DND-41 (cell line): ENCODE data around the gene CIB1.

Experiments
- ATAC-seq: fragments of 200-7000 bp; cut with Tn5 transposase; 3 replicates; pipeline ENCODE4 v1.9.1; 2021; ENCODE audit warnings: low read depth; ENCODE audit not compliant: insufficient read depth
- DNase-seq: peaks from one replicate; pipeline ENCODE4 v3.0.0-alpha.2; 2020
- H2AFZ ChIP-seq: 2 replicates; pipeline ENCODE4 v1.6.0; 2012; ENCODE audit warnings: low read depth, low read length
- H3K27ac ChIP-seq: 2 replicates; pipeline ENCODE4 v1.5.1; 2012; ENCODE audit warnings: low read length, inconsistent platforms
- H3K27me3 ChIP-seq: fragments of 200-600 bp; sonication (generic); 2 replicates; pipeline ENCODE4 v1.6.0; 2012; ENCODE audit warnings: low read length, mild to moderate bottlenecking, inconsistent platforms; ENCODE audit not compliant: insufficient read depth, poor library complexity
- H3K36me3 ChIP-seq: 2 replicates; pipeline ENCODE4 v1.5.1; 2012; ENCODE audit warnings: low read length, inconsistent platforms; ENCODE audit not compliant: insufficient read depth
- H3K4me1 ChIP-seq: 2 replicates; pipeline ENCODE4 v1.5.1; 2012; ENCODE audit warnings: mild to moderate bottlenecking, low read length; ENCODE audit not compliant: insufficient read depth
- H3K4me2 ChIP-seq: 2 replicates; pipeline ENCODE4 v1.6.0; 2012; ENCODE audit warnings: mild to moderate bottlenecking, moderate library complexity, low read length, inconsistent platforms; ENCODE audit not compliant: insufficient read depth
- H3K4me3 ChIP-seq, 2 experiments: fragments of 200-600 bp in 1 of 2; shearing (Covaris generic) in 1 of 2; 2 replicates each; pipeline ENCODE4 v1.5.1; 2012 to 2016; ENCODE audit warnings: inconsistent platforms in 2 of 2, low read length in 2 of 2, mild to moderate bottlenecking in 2 of 2, low read depth in 1 of 2, moderate library complexity in 1 of 2
- H3K79me2 ChIP-seq: 2 replicates; pipeline ENCODE4 v1.6.0; 2012; ENCODE audit warnings: low read length, inconsistent platforms; ENCODE audit not compliant: insufficient read depth
- H3K9ac ChIP-seq: 2 replicates; pipeline ENCODE4 v1.6.0; 2012; ENCODE audit warnings: low read depth, mild to moderate bottlenecking, inconsistent platforms, low read length, moderate library complexity
- H3K9me3 ChIP-seq: 2 replicates; pipeline ENCODE4 v1.5.1; 2012; ENCODE audit warnings: low read length, moderate library complexity, mild to moderate bottlenecking, inconsistent platforms; ENCODE audit not compliant: insufficient read depth, severe bottlenecking
- H4K20me1 ChIP-seq: 2 replicates; pipeline ENCODE4 v1.6.0; 2012; ENCODE audit warnings: low read length; ENCODE audit not compliant: insufficient read depth
- CTCF ChIP-seq: IDR thresholded peaks from 2 replicates; pipeline ENCODE4 v1.5.1; 2012; ENCODE audit warnings: borderline replicate concordance, low read length, moderate library complexity, mild to moderate bottlenecking; ENCODE audit not compliant: poor library complexity, severe bottlenecking; ENCODE audit errors: extremely low read depth
- EZH2 ChIP-seq: IDR thresholded peaks from 3 replicates; pipeline ENCODE4 v1.6.1; 2012; ENCODE audit warnings: borderline replicate concordance, low read depth, mild to moderate bottlenecking, moderate library complexity, low read length, inconsistent platforms; ENCODE audit not compliant: severe bottlenecking

Gene CIB1

GRCh38 chr15:90270502-90271150 is 36.9 kb upstream of the CIB1 start:
- peaks cover 67% of the 10 kb centered on the region for H3K79me2 ChIP-seq

GRCh38 chr15:90268415-90268814 is 34.7 kb upstream of the CIB1 start:
- DNase-seq (no peak), ATAC-seq (no peak)
- peak overlapping the region in 1 of 2 experiments; percentile 24; a peak in 1 of 4 replicates for H3K4me3 ChIP-seq
- no peaks in the 10 kb centered on the region for H3K9me3 ChIP-seq
- H3K27ac ChIP-seq: no peak overlapping the region
- H3K79me2 ChIP-seq: peaks cover 81% of the 10 kb centered on the region
- no peaks in the 10 kb centered on the region for H3K27me3 ChIP-seq
- H3K36me3 ChIP-seq: peaks cover 50% of the 10 kb centered on the region
- H3K9ac ChIP-seq: no peak overlapping the region
- peaks cover 37% of the 10 kb centered on the region for H3K4me1 ChIP-seq
- TF ChIP-seq CTCF (no peak), EZH2 (no peak)
- H3K4me2 ChIP-seq: peak overlapping the region; percentile 81
- no peak overlapping the region for H2AFZ ChIP-seq
- peaks cover 34% of the 10 kb centered on the region for H4K20me1 ChIP-seq

More at GRCh38 chr15:90270502-90271150, 36.9 kb upstream of the CIB1 start:
- TF ChIP-seq CTCF (no peak), EZH2 (no peak)
- H3K9me3 ChIP-seq: no peaks in the 10 kb centered on the region
- H4K20me1 ChIP-seq: peaks cover 34% of the 10 kb centered on the region
- no peak overlapping the region for H2AFZ ChIP-seq
- DNase-seq: no peak
- H3K27ac ChIP-seq: no peak overlapping the region
- no peak overlapping the region for H3K4me3 ChIP-seq
- H3K4me1 ChIP-seq: peaks cover 25% of the 10 kb centered on the region
- peaks cover 55% of the 10 kb centered on the region for H3K36me3 ChIP-seq
- H3K4me2 ChIP-seq: no peak overlapping the region
- ATAC-seq: no peak
- no peaks in the 10 kb centered on the region for H3K27me3 ChIP-seq
- no peak overlapping the region for H3K9ac ChIP-seq

- Histone ChIP-seq H3K4me1 (peaks cover 37% of the 10 kb centered on the region), H3K9ac (peak overlapping the region; percentile 79), H4K20me1 (peaks cover 29% of the 10 kb centered on the region), H3K4me3 (peak overlapping the region; percentile 53 to 78), H3K27me3 (no peaks in the 10 kb centered on the region), H2AFZ (peak overlapping the region; percentile 74), H3K36me3 (peaks cover 31% of the 10 kb centered on the region), H3K27ac (peak overlapping the region; percentile 95), H3K4me2 (peak overlapping the region; percentile 81), H3K79me2 (peaks cover 71% of the 10 kb centered on the region), H3K9me3 (no peaks in the 10 kb centered on the region)
- ATAC-seq: no peak
- no peak for DNase-seq
- TF ChIP-seq EZH2 (no peak), CTCF (no peak)
Measured at GRCh38 chr15:90266485-90266884, 32.7 kb upstream of the CIB1 start.
